Measurements from ENCODE around the gene ZBTB7A. TPM values are rescaled to one million over a fixed set of nuclear protein-coding genes. Genes with fewer than 3 reads are reported as not detected.

Gene ZBTB7A
- total RNA-seq, 1 donor: 42.7 TPM

DNA sequence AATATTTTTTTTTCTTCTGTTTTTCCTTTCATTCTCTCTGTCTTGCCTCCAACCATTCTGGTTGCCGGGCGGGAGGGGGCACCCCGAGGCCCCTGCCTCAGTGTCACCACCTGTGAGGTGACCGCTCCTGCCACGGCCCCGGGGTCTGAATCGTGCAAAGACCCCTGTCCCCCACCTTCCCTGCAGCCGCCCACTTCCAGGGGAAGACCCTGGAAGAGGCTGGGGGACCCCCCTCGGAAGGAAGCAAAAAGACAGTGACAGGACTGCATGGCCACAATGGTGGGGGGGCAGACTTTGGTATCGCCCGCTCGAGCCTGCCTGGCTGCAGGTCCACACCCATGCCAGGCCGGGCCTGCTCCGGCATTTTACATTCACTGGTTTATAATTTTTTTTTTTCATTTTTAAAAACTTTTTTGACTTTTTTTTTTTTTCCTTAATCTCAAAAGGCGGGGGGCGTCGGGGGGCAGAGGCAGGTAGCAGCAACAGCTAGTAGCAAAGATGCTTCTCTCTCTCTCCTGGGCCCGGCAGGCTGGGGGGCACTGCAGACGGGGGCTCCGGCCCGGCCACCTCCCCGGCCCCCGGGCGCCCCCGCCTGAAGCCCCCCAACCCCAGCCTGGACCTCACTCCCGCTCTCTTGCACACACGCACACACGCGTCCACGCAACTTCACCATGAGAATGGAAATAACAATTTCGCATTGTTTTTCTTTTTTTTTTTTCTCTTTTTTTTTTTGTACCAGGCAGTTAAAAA, 22.6 kb downstream of the ZBTB7A start:
- Histone ChIP-seq H3K9me3 (ENCODE audit: low read depth, low read length) (no peaks in the 10 kb centered on the region), H2AFZ (ENCODE audit: low read length) (no peak overlapping the region), H3K36me3 (ENCODE audit: insufficient read depth, low read length) (peaks cover 22% of the 10 kb centered on the region), H3K79me2 (ENCODE audit: insufficient read depth, low read length) (peaks cover 83% of the 10 kb centered on the region), H3K27ac (ENCODE audit: low read depth, low read length) (no peak overlapping the region), H3K27me3 (ENCODE audit: insufficient read depth, low read length) (no peaks in the 10 kb centered on the region), H3K4me2 (ENCODE audit: insufficient read depth, low read length) (no peak overlapping the region), H3K4me3 (ENCODE audit: insufficient read depth, low read length) (no peak overlapping the region), H4K20me1 (ENCODE audit: insufficient read depth, low read length) (peaks cover 30% of the 10 kb centered on the region), H3K4me1 (ENCODE audit: insufficient read depth, low read length) (no peaks in the 10 kb centered on the region)
- TF ChIP-seq CTCF (IDR thresholded peaks at IDR 0.05; ENCODE audit: extremely low read depth, low read depth, low read length): no peak
- no peak for DNase-seq (ENCODE audit: insufficient read length, low spot score, missing footprints)

- Histone ChIP-seq H3K4me3 (ENCODE audit: insufficient read depth, low read length) (no peak overlapping the region), H3K27me3 (ENCODE audit: insufficient read depth, low read length) (no peaks in the 10 kb centered on the region), H3K36me3 (ENCODE audit: insufficient read depth, low read length) (peaks cover 22% of the 10 kb centered on the region), H3K4me2 (ENCODE audit: insufficient read depth, low read length) (no peak overlapping the region), H2AFZ (ENCODE audit: low read length) (no peak overlapping the region), H3K27ac (ENCODE audit: low read depth, low read length) (no peak overlapping the region), H4K20me1 (ENCODE audit: insufficient read depth, low read length) (peaks cover 29% of the 10 kb centered on the region), H3K79me2 (ENCODE audit: insufficient read depth, low read length) (peaks cover 78% of the 10 kb centered on the region), H3K4me1 (ENCODE audit: insufficient read depth, low read length) (no peaks in the 10 kb centered on the region), H3K9me3 (ENCODE audit: low read depth, low read length) (no peaks in the 10 kb centered on the region)
- no peak for TF ChIP-seq CTCF (IDR thresholded peaks at IDR 0.05; ENCODE audit: extremely low read depth, low read depth, low read length)
- DNase-seq (ENCODE audit: insufficient read length, low spot score, missing footprints): no peak
Measured at GRCh38 chr19:4043401-4043800, 23.3 kb downstream of the ZBTB7A start.

DNA sequence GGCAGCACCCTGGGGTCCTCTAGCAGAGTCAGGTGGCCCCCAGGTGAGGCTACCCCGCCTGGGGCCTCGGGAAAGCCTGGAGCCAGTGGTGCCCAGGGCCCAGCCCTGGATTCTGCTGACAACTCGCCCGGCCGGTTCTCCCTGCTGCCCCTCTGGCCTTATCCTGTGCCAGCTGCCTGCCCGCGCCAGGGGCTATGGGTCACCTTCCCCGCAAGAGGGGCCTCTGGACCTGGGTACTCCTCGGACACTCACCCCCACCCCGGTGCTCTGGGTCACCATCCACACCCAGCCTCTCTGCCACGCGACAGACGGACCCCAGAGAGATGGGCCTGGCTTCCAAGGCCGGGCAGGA, 24.0 kb downstream of the ZBTB7A start:
- Histone ChIP-seq H2AFZ (ENCODE audit: low read length) (no peak overlapping the region), H4K20me1 (ENCODE audit: insufficient read depth, low read length) (peaks cover 26% of the 10 kb centered on the region), H3K4me3 (ENCODE audit: insufficient read depth, low read length) (no peak overlapping the region), H3K79me2 (ENCODE audit: insufficient read depth, low read length) (peaks cover 71% of the 10 kb centered on the region), H3K4me1 (ENCODE audit: insufficient read depth, low read length) (no peaks in the 10 kb centered on the region), H3K27ac (ENCODE audit: low read depth, low read length) (no peak overlapping the region), H3K27me3 (ENCODE audit: insufficient read depth, low read length) (no peaks in the 10 kb centered on the region), H3K4me2 (ENCODE audit: insufficient read depth, low read length) (no peak overlapping the region), H3K9me3 (ENCODE audit: low read depth, low read length) (no peaks in the 10 kb centered on the region), H3K36me3 (ENCODE audit: insufficient read depth, low read length) (peaks cover 17% of the 10 kb centered on the region)
- TF ChIP-seq CTCF (IDR thresholded peaks at IDR 0.05; ENCODE audit: extremely low read depth, low read depth, low read length): no peak
- DNase-seq (ENCODE audit: insufficient read length, low spot score, missing footprints): no peak

DNA sequence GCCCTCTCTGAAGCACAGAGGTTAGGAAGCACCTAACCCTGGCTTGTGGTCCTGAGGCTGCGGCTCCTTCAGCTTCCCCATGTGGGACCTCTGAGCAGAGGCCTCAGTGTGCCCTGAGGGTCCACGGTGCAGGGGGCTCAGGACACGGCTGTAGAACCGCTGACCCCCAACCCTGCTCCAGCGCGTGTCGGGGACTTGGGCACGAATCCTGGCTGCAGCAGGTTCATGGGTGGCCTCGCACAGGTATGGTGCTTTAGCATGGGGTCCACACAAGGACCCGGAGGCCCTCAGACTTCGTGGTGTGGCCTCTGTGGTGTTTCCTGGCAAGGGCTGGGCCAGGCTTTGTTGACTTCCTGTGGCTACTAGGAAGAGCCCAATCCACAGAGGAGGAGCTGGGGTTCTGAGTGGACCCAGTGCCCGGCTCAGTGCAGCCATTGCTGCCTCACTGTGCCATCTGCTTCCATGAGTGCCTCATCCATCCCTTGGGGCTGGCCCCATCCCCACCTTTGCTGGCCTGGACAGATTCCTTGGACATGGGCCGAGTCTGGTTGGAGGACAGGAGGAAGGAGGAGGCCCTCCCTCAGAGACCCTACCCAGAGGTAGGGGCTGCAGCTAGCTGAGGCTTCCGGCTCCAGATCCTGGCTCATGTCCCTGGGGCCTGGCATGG, 24.5 kb downstream of the ZBTB7A start:
- DNase-seq (ENCODE audit: insufficient read length, low spot score, missing footprints): no peak
- H3K27ac ChIP-seq (ENCODE audit: low read depth, low read length): no peak overlapping the region
- no peaks in the 10 kb centered on the region for H3K9me3 ChIP-seq (ENCODE audit: low read depth, low read length)
- H3K79me2 ChIP-seq (ENCODE audit: insufficient read depth, low read length): peaks cover 67% of the 10 kb centered on the region
- H4K20me1 ChIP-seq (ENCODE audit: insufficient read depth, low read length): peaks cover 29% of the 10 kb centered on the region
- no peaks in the 10 kb centered on the region for H3K4me1 ChIP-seq (ENCODE audit: insufficient read depth, low read length)
- H3K4me2 ChIP-seq (ENCODE audit: insufficient read depth, low read length): no peak overlapping the region
- H3K4me3 ChIP-seq (ENCODE audit: insufficient read depth, low read length): no peak overlapping the region
- no peaks in the 10 kb centered on the region for H3K27me3 ChIP-seq (ENCODE audit: insufficient read depth, low read length)
- H3K36me3 ChIP-seq (ENCODE audit: insufficient read depth, low read length): peaks cover 21% of the 10 kb centered on the region
- no peak overlapping the region for H2AFZ ChIP-seq (ENCODE audit: low read length)
- TF ChIP-seq CTCF (IDR thresholded peaks at IDR 0.05; ENCODE audit: extremely low read depth, low read depth, low read length): no peak
